ENCODE data around the gene OR10AD1. TPM values are rescaled to one million over a fixed set of nuclear protein-coding genes. Genes with fewer than 3 reads are reported as not detected.
A peak's percentile ranks its signal among the peaks of the same experiment; 100 is the strongest.

The OR10AD1 gene
- total and polyA plus RNA-seq, 4 donors, result not detected

DNA sequence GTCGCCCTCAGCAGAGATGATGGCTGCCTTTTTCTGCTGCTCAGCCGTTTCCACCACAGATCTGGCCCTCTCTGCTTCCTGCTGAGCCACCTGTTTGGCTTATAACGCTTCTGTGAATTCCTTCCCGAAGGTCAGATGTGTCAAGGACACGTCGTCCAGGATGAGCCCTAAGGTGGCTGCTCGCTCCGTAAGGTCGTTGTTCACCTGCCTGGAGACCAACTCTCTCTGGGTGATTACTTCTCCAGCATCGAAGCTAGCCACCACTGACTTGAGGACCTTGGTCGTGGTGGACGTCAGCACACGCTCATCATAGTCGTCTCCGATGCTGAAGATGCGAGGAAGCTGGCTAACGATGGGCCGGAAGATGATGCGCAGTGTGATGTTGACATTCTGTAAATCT, 34.1 kb downstream of the OR10AD1 start:
- TF ChIP-seq YY1 (IDR thresholded peaks at IDR 0.05) (no peak), FOXA1 (IDR thresholded peaks at IDR 0.05) (no peak), GABPA (IDR thresholded peaks at IDR 0.05 in 1 of 2, conservative IDR thresholded peaks at IDR 0.05 in 1 of 2) (no peak), SP1 (IDR thresholded peaks at IDR 0.05) (no peak), HNF4G (IDR thresholded peaks at IDR 0.05) (no peak), TAF1 (conservative IDR thresholded peaks at IDR 0.05) (no peak), EGR1 (IDR thresholded peaks at IDR 0.05; ENCODE audit: low read depth in 2 of 2) (no peak), RAD21 (IDR thresholded peaks at IDR 0.05) (no peak), FOXA2 (IDR thresholded peaks at IDR 0.05) (no peak)
- TF ChIP-seq, protein P1, sequence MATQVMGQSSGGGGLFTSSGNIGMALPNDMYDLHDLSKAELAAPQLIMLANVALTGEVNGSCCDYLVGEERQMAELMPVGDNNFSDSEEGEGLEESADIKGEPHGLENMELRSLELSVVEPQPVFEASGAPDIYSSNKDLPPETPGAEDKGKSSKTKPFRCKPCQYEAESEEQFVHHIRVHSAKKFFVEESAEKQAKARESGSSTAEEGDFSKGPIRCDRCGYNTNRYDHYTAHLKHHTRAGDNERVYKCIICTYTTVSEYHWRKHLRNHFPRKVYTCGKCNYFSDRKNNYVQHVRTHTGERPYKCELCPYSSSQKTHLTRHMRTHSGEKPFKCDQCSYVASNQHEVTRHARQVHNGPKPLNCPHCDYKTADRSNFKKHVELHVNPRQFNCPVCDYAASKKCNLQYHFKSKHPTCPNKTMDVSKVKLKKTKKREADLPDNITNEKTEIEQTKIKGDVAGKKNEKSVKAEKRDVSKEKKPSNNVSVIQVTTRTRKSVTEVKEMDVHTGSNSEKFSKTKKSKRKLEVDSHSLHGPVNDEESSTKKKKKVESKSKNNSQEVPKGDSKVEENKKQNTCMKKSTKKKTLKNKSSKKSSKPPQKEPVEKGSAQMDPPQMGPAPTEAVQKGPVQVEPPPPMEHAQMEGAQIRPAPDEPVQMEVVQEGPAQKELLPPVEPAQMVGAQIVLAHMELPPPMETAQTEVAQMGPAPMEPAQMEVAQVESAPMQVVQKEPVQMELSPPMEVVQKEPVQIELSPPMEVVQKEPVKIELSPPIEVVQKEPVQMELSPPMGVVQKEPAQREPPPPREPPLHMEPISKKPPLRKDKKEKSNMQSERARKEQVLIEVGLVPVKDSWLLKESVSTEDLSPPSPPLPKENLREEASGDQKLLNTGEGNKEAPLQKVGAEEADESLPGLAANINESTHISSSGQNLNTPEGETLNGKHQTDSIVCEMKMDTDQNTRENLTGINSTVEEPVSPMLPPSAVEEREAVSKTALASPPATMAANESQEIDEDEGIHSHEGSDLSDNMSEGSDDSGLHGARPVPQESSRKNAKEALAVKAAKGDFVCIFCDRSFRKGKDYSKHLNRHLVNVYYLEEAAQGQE (IDR thresholded peaks at IDR 0.05), result no peak
- TF ChIP-seq, protein P2, sequence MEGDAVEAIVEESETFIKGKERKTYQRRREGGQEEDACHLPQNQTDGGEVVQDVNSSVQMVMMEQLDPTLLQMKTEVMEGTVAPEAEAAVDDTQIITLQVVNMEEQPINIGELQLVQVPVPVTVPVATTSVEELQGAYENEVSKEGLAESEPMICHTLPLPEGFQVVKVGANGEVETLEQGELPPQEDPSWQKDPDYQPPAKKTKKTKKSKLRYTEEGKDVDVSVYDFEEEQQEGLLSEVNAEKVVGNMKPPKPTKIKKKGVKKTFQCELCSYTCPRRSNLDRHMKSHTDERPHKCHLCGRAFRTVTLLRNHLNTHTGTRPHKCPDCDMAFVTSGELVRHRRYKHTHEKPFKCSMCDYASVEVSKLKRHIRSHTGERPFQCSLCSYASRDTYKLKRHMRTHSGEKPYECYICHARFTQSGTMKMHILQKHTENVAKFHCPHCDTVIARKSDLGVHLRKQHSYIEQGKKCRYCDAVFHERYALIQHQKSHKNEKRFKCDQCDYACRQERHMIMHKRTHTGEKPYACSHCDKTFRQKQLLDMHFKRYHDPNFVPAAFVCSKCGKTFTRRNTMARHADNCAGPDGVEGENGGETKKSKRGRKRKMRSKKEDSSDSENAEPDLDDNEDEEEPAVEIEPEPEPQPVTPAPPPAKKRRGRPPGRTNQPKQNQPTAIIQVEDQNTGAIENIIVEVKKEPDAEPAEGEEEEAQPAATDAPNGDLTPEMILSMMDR (IDR thresholded peaks at IDR 0.05; ENCODE audit: low read depth, low read length, missing input control), result no peak
- TF ChIP-seq, protein P3, sequence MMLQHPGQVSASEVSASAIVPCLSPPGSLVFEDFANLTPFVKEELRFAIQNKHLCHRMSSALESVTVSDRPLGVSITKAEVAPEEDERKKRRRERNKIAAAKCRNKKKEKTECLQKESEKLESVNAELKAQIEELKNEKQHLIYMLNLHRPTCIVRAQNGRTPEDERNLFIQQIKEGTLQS (IDR thresholded peaks at IDR 0.05), result no peak
- no peak overlapping the region for H3K27ac ChIP-seq (ENCODE audit: low read depth in 1 of 2, low read length in 2 of 2)
- no peak overlapping the region for H3K4me3 ChIP-seq (ENCODE audit: low read depth in 1 of 3, low read length in 3 of 3)
- H3K27me3 ChIP-seq (ENCODE audit: control insufficient read depth in 4 of 4, insufficient read depth in 4 of 4, low read length in 3 of 4), result no peaks in the 10 kb centered on the region
- H3K36me3 ChIP-seq (ENCODE audit: control insufficient read depth in 4 of 4, insufficient read depth in 3 of 4, low read depth in 1 of 4, low read length in 3 of 4), result no peaks in the 10 kb centered on the region
- DNase-seq (ENCODE audit: low spot score), result no peak
- peaks cover 0 to 3% (median 0%) of the 10 kb centered on the region in 4 donors for H3K4me1 ChIP-seq (ENCODE audit: control insufficient read depth in 4 of 4, insufficient read depth in 4 of 4, low read length in 3 of 4)
- WGBS, result 84% methylated on average over 19 of the region's 19 CpGs
- no peak overlapping the region for H3K9ac ChIP-seq (ENCODE audit: low read depth in 1 of 2, low read length in 2 of 2)
- no peaks in the 10 kb centered on the region for H3K9me3 ChIP-seq (ENCODE audit: control insufficient read depth in 4 of 4, low read length in 3 of 4)

DNA sequence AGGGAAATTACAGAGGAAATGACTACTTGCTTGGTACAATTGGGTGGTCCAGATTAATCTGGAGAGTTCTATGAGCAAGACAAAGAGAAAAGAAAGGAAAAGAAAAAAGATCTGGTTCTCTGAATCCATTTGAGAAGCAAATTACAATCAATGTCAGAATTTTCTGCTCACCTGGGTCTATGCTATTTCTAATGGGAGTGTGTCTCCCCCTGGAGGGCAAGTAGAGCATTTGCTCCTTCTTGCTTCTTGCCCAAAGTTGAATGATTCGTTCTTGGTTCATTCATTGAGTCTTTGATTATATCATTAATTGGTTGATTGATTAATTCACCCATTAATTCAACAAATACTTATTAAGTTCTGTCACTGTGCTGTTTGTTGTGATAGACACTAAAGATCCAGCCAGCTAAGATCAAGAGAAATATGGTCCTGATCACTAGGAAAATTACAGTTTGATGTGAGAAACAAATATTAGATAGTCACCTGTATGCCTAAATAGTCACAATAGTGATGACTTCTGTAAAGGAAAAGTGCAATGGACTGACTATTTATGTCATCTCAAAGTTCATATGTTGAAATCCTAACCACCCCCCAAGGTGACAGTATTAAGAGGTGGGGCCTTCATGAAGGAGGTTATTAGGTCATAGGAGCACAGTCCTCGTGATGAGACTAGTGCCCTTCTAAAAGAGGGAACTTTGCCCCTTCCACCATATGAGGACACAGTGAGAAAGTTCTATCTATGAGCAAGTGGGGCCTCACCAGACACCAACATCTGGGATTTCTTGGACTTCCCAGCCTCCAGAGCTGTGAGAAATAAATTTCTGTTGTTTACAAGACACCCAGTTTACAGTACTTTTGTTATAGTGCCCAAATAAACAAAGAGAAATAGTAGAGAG, 37.8 kb downstream of the OR10AD1 start:
- no peak overlapping the region for H3K4me3 ChIP-seq (ENCODE audit: low read depth in 1 of 3, low read length in 3 of 3)
- DNase-seq (ENCODE audit: low spot score), result no peak

More for the DNA sequence above, 37.8 kb downstream of the OR10AD1 start:
- H3K36me3 ChIP-seq (ENCODE audit: control insufficient read depth in 4 of 4, insufficient read depth in 3 of 4, low read depth in 1 of 4, low read length in 3 of 4), result no peaks in the 10 kb centered on the region
- TF ChIP-seq HNF4G (IDR thresholded peaks at IDR 0.05), result no peak
- TF ChIP-seq, protein P1 (IDR thresholded peaks at IDR 0.05), result no peak
- TF ChIP-seq HNF4A (conservative IDR thresholded peaks at IDR 0.05), result peak; percentile 14 to 21
- TF ChIP-seq, protein P2 (IDR thresholded peaks at IDR 0.05; ENCODE audit: low read depth, low read length, missing input control), result peak; percentile 93
- peak; percentile 94 to 96 for TF ChIP-seq RAD21 (IDR thresholded peaks at IDR 0.05)
- no peaks in the 10 kb centered on the region for H3K27me3 ChIP-seq (ENCODE audit: control insufficient read depth in 4 of 4, insufficient read depth in 4 of 4, low read length in 3 of 4)
- H3K27ac ChIP-seq (ENCODE audit: low read depth in 1 of 2, low read length in 2 of 2), result no peak overlapping the region
- 6% methylated on average over 2 of the region's 2 CpGs for WGBS
- no peaks in the 10 kb centered on the region for H3K9me3 ChIP-seq (ENCODE audit: control insufficient read depth in 4 of 4, low read length in 3 of 4)
- no peak overlapping the region for H3K9ac ChIP-seq (ENCODE audit: low read depth in 1 of 2, low read length in 2 of 2)
- peaks cover 0 to 3% (median 0%) of the 10 kb centered on the region in 4 donors for H3K4me1 ChIP-seq (ENCODE audit: control insufficient read depth in 4 of 4, insufficient read depth in 4 of 4, low read length in 3 of 4)

Data from liver (tissue), 9 donors.